Hematopoietic multipotent progenitor cell treated with erythropoietin and hydrocortisone succinate and interleukin-3 and kit ligand, for 8 days (in vitro differentiated cells): ENCODE results near the gene CCSAP.

Source experiments
- DNase-seq: peaks from one replicate; pipeline ENCODE4 v3.0.0-alpha.2; 2015

The CCSAP gene

GRCh38 chr1:229285440-229285839, 57.4 kb downstream of the CCSAP start:
- DNase-seq = no peak

- no peak for DNase-seq
Observed at GRCh38 chr1:229284887-229285286, 58.0 kb downstream of the CCSAP start.

- no peak for DNase-seq
Observed at GRCh38 chr1:229283183-229283611, 59.6 kb downstream of the CCSAP start.

- DNase-seq = no peak
Observed at GRCh38 chr1:229282295-229282823, 60.5 kb downstream of the CCSAP start.

GRCh38 chr1:229281339-229281926, 61.4 kb downstream of the CCSAP start:
- no peak for DNase-seq

- DNase-seq = no peak
Observed at GRCh38 chr1:229280921-229281320, 61.9 kb downstream of the CCSAP start.

- DNase-seq = peak; percentile 32
Observed at GRCh38 chr1:229280037-229280828, 62.6 kb downstream of the CCSAP start.

GRCh38 chr1:229279242-229279641, 63.6 kb downstream of the CCSAP start:
- no peak for DNase-seq

GRCh38 chr1:229278120-229278741, 64.6 kb downstream of the CCSAP start:
- no peak for DNase-seq

- no peak for DNase-seq
Observed at GRCh38 chr1:229275005-229275404, 67.8 kb downstream of the CCSAP start.

- no peak for DNase-seq
Observed at GRCh38 chr1:229273507-229274232, 69.2 kb downstream of the CCSAP start.

- no peak for DNase-seq
Observed at GRCh38 chr1:229272164-229273158, 70.4 kb downstream of the CCSAP start.

GRCh38 chr1:229271448-229272159, 71.2 kb downstream of the CCSAP start:
- DNase-seq = peak; percentile 40
